ENCODE data around the gene CYP2W1.

The CYP2W1 gene

DNA sequence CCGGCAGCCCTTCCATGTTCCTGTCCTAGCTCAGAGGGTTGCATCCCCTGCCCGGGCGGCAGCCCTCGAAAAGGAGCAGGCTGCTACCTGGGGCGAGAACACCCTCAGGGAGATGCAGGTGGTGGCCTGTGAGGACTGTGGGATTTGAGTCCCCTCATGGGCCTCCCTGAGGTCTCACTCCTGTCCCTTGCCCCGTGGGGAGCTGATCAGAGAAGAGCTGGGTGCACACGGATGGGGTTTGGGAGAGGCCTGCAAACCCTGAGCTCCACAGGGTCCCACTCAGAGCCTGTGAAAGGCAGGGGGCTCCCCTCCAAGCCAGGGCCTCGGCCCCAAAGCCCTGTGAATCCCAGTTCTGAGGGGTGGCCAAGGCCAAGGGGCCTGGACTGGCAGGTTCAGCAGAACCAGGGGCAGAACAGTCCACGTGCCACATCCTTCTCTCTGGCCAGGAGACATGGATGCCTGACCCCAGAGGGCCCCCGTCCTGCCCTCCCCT is 424 bp upstream of the CYP2W1 start:
- no peak for DNase-seq

DNA sequence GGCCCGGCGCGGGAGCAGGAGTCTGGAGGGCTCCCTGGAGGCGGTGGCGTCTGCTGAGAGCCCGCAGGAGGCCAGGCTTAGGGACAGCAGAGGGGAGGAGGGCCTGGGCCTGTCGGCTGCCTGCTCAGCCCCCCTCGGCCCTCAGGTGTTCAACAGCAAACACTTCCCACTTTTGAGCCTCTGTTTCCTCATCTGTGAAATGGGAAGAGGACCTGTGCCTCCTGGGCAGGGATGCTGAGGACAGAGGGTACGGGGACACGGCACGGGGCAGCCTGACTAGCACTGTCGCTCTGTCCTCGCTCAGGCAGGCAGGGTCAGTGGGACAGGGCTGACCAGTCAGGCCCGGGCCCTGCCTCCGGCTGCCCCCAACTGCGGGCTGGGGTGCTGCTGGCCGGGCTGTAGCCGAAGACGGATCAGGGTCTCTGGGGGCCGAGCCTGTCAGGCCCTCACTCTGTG is 663 bp downstream of the CYP2W1 start:
- DNase-seq, result no peak

DNA sequence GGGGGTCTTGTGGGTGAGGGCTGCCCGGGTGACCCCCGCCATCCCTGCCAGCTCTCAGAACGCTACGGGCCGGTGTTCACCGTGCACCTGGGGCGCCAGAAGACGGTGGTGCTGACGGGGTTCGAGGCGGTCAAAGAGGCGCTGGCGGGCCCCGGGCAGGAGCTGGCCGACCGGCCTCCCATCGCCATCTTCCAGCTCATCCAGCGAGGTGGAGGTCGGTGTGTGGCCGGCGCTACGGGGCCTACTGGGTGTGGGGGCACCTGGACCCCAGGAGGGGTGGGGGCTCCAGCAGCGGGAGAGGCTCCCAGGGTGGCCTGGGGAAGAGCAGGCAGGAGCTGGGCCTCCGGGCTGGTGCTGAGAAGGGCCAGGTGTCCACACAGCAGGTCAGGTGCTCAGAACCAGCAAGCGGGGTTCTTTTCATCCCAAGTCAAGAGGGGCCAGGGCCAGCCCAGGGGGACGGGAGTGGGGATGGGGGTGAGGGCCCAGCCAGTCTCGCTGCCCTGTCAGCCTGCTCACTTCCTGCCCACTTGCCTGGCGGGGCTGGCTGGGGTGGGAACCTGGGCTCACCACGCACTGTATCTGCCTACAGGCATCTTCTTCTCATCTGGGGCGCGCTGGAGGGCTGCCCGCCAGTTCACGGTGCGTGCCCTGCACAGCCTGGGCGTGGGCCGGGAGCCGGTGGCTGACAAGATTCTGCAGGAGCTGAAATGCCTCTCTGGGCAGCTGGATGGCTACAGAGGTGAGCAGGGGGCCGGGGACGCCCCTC is 1.6 kb downstream of the CYP2W1 start:
- no peak for DNase-seq

DNA sequence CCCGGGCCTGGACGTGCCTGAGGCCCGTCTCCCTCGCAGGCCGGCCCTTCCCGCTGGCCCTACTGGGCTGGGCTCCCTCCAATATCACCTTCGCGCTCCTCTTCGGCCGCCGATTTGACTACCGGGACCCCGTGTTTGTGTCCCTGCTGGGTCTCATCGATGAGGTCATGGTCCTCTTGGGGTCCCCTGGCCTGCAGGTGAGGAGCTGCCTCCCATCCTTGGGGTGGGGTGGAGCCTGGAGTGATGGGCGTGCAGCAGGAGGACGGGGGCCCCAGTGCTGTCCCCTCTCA is 2.1 kb downstream of the CYP2W1 start:
- DNase-seq, result no peak

DNA sequence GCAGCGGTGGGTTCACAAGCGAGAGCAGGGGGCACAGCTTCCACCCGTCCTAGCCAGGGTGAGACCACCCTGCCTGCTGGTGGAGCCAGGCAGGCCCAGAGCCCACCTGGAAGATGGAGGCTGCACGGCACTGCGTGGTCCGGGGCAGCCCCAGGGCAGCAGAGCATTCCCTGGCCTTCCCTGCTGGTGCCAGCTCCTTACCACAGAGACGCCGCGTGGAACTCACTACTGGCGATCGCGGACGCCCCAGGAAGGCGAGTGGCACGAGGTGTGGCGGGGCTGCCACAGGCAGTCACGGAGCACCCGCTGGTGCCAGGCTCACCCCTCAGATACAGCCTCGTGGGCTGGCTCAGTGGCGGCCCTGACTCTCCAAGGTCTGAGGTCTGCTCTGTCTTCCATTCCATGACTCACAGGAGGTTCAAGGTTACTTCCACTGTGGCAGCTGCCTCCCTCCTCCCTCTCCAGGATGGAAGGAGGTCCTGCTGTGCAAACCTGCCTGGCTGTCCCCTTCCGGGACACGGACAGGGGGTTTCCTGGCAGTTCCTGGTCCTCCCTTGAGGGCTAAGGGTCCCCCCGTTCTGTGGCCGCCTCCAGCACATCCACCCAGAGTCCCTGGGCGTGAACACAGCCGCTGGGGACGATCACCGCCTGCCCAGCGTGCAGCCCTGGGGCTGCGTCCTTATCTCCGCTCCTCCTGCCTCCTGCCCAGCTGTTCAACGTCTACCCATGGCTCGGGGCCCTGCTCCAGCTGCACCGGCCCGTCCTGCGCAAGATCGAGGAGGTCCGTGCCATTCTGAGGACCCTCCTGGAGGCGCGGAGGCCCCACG is 3.1 kb downstream of the CYP2W1 start:
- DNase-seq, result no peak

DNA sequence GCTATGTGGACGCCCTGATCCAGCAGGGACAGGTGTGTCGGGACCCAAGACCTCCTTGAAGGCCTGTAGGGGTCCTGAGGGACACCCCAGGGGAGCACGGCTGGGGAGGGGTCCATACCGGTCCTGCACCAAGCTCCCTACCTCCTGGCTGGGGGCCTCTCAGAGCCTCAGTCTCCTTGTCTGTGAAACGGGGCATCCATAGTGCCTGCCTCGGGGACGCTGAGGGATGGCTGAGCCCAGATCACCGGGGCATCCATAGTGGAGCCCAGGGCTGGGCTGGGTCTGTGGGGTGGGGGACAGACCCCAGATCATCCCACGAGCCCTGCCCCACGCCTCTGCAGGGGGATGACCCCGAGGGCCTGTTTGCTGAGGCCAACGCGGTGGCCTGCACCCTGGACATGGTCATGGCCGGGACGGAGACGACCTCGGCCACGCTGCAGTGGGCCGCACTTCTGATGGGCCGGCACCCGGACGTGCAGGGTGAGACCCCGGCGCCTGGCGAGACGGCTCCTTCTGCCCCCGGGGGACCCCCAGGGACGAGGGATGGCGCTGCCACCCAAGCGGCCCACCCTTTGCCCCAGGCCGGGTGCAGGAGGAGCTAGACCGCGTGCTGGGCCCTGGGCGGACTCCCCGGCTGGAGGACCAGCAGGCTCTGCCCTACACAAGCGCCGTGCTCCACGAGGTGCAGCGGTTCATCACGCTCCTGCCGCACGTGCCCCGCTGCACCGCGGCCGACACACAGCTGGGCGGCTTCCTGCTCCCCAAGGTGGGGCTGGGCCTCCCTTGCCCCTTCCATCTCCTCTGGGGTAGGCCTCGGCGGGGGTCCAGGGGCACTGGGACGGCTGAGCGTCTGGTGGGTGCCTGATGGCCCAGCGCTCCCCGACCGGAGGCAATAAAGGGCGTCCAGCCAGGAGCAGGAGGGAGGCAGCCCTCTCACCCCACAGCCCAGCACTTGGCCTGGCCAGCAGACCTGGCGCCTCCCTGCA is 4.1 kb downstream of the CYP2W1 start:
- no peak for DNase-seq

DNA sequence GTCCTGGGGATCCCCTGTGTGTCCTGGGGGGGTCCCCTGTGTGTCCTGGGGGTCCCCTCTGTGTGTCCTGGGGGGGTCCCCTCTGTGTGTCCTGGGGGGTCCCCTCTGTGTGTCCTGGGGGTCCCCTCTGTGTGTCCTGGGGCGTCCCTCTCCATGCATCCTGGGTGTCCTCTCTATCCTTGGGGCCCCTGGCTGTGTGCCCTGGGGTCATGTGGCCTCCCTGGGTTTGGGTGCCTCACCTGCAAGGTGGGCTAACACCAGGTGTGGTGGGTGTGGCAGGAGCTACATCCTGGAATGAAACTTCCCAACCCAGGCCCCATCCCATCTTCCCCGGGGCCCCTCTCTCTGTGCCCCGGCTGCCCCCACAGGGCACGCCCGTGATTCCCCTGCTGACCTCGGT is 4.9 kb downstream of the CYP2W1 start:
- no peak for DNase-seq

DNA sequence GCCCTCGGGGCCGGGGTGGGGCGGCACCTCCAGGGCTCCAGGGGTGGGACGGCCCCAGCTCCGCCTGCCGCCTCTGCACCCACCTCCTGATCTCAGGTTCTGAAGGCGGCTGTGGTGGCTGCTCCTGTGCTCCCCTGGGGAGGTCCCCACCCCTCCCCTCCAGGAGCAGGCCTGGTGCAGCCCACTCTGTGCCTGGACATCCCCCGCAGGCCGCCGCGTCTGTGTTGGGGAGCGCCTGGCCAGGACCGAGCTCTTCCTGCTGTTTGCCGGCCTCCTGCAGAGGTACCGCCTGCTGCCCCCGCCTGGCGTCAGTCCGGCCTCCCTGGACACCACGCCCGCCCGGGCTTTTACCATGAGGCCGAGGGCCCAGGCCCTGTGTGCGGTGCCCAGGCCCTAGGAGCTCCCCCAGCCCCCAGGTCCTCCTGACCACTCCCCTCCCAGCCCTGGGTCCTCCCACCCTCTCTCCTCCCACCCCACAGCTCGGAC is 5.5 kb downstream of the CYP2W1 start:
- DNase-seq, result no peak

DNA sequence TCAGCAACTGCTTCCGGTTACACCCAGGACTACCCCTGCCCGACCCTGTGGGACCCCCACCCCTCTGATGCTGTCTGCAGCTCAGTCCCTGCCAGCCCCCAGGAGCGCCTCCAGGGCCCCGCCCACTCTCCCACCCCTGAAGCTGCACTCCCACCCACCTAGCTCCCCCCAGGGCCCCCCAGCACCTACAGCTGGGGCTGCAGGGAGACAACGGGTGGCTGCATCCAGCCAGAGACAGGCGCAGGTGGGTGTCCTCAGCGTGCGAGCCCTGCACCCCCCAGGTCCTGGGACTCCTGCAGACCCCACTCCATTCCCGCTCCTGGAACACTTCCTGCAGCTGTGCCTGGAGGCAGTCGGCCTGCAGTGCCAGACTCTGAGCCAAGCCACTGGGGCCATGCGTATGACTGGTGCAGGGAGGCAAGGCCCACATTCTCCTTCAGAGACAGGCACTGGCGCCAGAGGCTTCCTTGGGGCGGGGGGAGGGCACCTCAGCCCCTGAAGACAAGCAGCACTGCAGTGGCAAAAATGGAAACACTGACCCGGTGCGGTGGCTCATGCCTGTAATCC is 6.1 kb downstream of the CYP2W1 start:
- DNase-seq, result no peak

DNA sequence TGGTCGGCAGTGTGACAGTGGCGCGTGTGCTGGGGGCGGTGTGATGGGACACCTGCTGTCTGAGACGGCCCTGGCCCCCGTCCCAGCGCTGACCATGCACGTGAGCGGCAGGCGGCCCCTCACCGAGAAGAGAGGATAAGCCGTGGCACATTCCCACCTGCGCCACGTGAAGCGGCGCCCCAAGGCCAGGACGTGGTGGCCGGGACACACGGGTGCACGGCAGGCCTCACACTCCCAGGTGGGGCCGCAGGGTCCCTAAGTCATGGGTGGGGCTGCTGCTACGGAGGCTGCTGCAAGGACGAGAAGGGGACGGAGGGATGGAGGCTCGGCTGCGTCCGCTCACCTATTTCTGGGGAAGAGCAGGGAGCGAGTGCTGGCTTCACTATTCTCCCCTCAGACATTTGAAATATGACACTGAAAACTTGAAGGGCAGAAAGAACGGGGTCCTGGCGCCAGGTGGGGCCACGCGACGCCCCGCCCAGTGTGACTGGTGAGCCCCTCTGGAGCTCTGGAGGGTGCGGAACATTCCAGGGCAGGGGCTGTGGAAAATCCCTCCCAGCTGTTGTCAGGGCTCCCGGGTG is 7.5 kb downstream of the CYP2W1 start:
- DNase-seq, result no peak

DNA sequence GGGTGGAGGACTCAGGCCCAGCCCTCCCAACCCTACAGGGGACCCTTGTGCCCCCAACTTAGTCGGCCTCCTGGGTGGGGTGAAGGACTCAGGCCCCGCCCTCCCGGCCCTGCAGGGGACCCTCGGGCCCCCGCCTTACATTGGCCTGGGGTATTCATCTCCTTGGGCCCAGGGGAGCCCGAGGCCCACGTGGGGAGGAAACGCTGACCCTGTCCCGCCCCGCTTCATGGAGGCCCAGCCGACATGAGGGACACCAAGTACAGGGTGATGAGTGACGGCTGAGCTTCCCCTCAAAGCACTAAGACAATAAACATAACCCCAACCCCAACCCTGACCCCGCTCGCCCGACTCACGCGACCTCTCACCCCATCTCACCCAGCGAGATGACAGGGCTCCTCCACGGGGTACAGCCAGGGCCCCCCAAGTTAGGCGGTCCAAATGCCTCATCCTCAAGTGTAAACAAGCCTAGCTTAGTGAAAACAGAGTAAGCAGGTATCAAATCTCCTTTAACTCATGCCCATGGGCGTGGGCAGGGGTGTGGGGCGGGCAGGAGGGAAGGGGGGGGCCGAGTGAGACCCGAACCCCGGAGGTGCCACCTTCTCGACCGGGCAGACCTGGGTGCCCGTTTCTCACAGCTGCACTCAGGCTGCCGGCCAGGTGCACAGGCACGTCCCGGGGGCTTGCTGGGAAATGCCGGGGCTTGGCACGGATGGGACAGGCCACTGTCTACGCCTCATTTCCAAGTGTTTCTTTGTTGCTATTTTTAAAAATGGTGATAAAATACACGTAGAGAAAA is 8.2 kb downstream of the CYP2W1 start:
- no peak for DNase-seq

DNA sequence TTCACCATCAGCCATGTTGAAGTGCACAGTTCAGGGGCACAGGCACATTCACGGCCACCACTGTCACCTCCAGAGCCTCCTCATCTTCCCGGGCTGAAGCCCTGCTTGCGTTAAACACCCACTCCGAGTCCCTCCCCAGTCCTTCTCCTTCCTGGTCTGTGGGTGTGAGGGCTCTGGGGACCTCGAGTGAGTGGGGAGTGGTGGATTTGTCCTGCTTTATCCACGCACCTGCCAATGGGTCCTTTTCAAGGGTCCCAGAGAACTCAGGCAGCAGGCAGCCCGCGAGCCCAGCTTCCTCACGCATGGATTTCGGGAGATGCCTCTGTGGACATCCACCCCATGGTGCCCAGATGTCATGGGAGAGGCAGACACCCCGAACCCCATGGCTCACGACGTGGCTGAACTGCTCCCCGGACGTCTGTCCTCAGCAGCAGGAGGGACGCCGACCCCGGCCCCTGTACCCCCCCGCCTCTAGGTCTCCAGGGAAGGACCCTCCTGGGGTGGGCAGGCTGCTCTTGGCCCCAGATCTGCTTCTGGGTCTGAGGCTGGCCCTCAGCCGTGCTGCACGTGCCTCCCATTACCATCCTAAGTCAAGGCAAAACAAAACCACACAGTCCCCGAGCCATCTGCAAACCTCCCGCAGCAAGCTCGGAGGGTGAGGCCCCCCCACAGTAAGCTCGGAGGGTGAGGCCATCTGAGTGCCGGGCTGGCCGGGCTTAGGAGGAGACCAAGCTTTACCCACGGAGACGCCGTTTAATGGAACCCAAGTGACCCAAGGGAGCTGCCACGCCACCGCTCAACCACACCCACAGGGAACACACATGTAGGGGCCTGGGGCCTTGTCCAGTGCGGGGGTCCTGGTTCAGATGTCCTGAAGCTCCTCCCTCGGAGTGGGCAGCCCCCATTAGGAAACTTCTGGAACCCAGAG is 9.0 kb downstream of the CYP2W1 start:
- no peak for DNase-seq

DNA sequence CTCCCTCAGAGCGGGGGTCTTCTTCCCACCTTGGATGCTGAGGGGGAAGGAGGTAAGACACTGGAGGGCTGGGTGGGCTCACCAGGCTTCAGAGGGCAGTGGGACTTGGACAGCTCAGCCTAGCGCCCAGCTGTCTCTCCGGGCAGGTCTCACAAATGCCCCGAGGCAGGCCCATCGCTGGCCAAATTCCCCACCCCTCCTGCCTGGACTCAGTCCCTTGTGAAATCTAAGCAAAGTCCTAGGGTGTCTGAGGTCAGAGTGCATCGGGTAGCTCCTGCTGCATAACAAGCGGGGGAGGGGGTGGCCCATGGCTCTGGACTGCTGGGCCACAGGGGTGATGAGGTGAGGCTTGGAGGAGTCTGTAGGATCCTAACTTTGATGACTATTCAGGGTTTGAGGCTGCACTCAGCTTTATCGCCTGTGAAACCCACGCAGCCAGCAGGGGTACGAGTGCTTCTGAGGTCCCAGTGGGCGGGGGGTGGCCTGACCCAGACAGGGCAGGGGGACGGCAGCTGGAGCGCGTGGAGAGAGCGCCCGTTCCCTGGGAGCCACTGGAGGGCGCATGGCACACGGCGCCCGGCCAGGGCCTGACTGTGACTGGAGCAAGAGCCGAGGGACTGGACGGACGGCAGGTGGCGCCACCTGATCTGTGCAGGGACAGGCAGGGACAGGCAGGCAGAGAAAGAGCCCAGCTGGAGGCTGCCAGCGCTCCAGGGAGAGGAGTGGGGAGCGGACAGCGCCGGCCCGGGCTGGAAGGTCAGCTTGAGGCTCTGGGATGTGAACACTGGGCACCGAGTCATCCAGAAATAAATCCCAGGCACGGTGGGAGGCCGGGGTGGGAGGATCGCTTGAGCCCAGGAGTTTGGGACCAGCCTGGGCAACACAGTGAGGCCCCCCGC is 10.0 kb downstream of the CYP2W1 start:
- peak; percentile 95 for DNase-seq

DNA sequence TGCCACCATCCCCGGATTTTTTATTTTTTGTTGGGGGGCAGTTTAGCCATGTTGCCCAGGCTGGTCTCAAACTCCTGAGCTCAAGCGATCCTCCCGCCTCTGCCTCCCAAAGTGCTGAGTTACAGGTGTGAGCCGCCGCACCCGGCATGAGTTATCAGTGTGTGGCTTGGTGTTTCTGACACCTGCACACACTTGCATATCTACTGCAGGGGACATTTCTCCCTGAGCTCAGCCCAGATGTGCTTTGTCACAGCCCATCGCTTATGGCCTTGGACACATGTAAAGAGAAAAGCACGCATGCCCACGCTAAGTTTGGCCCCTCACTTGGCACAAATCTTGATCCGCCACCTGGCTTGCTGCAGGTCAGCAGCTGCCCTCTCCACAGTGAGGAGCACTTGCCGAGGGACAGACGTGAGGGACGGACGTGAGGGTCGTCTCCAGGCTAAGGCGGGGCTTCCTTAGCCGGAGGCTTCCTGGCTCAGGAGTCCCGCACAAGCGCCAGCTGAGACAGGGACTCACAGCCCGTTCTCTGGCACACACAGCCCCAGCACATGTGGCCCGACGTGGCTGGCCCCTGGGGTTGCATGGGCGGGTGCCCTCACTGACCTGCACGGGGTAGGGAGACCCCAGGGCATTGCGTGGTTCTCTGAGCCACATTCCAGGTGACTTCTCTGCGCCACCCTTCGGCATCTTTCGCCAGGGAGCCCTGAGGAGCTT is 11.8 kb downstream of the CYP2W1 start:
- no peak for DNase-seq

DNA sequence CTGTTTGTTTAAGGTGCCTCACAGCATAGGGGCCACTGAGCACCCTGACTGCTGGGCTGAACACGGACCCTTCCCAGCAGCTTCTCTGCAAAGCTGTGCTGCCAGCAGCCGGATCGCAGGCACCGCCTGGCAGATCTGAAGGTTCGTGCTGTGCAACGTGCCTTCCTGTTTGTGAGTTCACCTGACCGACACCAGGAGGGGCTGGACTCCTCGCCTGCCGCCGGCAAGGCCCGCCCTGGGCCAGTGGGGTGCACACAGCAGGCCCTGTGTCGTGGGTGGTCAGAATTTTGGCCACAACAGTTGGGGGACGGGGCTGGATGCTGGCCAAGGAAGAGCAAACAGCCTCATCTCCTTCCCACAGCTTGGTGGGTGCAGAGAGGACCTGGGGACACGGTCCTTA is 12.6 kb downstream of the CYP2W1 start:
- no peak for DNase-seq

DNA sequence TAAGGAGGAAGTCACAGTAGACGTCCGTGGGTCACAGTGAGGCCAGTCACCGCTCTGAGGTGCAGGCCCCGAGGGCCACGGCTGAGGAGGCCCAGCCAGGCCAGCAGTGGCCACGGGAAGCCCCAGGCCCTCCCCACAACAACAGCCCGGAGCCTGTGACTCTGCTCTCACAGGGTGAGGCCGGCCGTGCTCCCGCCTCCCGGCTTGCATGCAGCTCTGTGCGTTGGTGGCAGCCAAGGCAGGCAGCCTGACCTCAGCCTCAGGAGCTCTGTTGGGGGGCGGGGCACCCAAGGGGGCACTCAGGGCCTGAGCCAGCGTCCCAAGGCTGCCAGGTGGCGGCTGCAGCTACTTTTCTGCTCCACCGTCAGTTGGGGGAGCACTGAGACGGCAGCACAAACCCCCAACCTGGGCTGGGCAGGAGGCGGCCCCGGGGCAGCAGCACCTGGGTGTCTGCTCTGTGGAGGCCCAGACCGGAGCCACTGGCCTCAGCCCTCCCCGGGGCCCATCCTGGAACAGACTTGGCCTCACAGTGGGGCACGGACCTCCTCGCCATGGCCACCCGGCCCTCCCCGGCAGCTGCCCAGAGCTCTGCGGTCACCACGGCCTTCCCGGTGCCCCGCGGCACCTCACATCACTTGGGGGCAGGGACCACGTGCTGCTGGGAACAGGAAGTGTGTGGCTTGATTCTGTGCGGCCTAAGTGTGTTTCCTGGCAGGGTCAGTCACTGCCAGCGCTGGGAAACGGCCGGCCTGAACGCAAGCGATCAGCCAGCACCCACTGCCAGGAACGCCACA is 13.3 kb downstream of the CYP2W1 start:
- DNase-seq, result no peak
